Measurements from ENCODE around the gene FBXO34.

GRCh38 chr14:55327179-55327578, 56.0 kb downstream of the FBXO34 start:
- TF ChIP-seq CTCF (conservative IDR thresholded peaks at IDR 0.05 in 1 of 2, IDR thresholded peaks at IDR 0.05 in 1 of 2; ENCODE audit: extremely low read depth in 1 of 2, insufficient read depth in 1 of 2, low read depth in 1 of 2, low read length in 2 of 2) (no peak), EZH2 (IDR thresholded peaks at IDR 0.05; ENCODE audit: borderline replicate concordance, low read length) (no peak)

Measured in mammary epithelial cell (primary cell).